ENCODE data around the gene CNNM1. TPM values are rescaled to one million over a fixed set of nuclear protein-coding genes. Genes with fewer than 3 reads are reported as not detected.

The CNNM1 gene
- total RNA-seq, 1 experiment from 2014 or later = not detected

DNA sequence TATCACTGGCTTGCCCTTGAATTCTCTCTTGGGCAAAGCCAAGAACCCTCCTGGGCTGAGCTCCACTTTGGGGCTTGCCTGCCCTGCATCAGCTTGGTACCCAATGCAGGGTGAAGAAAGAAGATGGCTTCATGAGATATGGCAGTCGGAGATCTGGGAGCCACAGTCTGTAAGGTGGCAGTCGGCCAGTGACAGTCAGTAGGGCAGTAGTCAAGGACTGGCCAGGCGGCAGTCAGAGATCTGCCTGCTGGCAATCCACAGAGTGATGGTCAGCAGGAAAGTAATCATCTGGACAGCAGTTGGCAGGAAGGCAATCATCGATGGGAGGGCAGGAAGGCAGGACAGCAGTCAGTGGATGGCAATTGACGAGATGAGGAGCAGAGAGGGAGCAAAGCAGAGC, 32.6 kb upstream of the CNNM1 start:
- POLR2A ChIA-PET (ENCODE audit: unreplicated experiment) = no interaction called here
- Histone ChIP-seq H3K4me1 (replicated peaks; ENCODE audit: insufficient read depth) (no peaks in the 10 kb centered on the region), H4K20me1 (ENCODE audit: insufficient read depth) (no peaks in the 10 kb centered on the region), H2AFZ (no peak overlapping the region), H3K27ac (no peak overlapping the region), H3K9me2 (ENCODE audit: insufficient read depth) (no peaks in the 10 kb centered on the region), H3K79me2 (ENCODE audit: low read depth) (no peaks in the 10 kb centered on the region), H3K4me3 (no peak overlapping the region), H3K27me3 (ENCODE audit: insufficient read depth, low read depth) (no peaks in the 10 kb centered on the region), H3K9me3 (ENCODE audit: insufficient read depth, low read depth) (no peaks in the 10 kb centered on the region), H3K36me3 (ENCODE audit: low read depth) (no peaks in the 10 kb centered on the region), H3K4me2 (no peak overlapping the region), H3F3A (ENCODE audit: insufficient read depth, low read depth) (no peaks in the 10 kb centered on the region)
- TF ChIP-seq CTCF (conservative IDR thresholded peaks at IDR 0.05) (no peak), EZH2 (IDR thresholded peaks at IDR 0.05; ENCODE audit: low read depth) (no peak)
- intact Hi-C loops (cut with micrococcal nuclease; ENCODE audit: unreplicated experiment) = no loop called here
- BruUV-seq (replicated peaks) = no TSS peak
- DNase-seq = no peak
- CTCF ChIA-PET = no interaction called here

GRCh38 chr10:99297033-99297432, 32.1 kb upstream of the CNNM1 start:
- H3K9me2 ChIP-seq (ENCODE audit: insufficient read depth) = no peaks in the 10 kb centered on the region
- intact Hi-C loops (cut with micrococcal nuclease; ENCODE audit: unreplicated experiment) = no loop called here
- no peaks in the 10 kb centered on the region for H3K4me1 ChIP-seq (replicated peaks; ENCODE audit: insufficient read depth)
- no peaks in the 10 kb centered on the region for H3K79me2 ChIP-seq (ENCODE audit: low read depth)
- H3K9me3 ChIP-seq (ENCODE audit: insufficient read depth, low read depth) = no peaks in the 10 kb centered on the region
- no peaks in the 10 kb centered on the region for H3K27me3 ChIP-seq (ENCODE audit: insufficient read depth, low read depth)
- no peak overlapping the region for H3K4me3 ChIP-seq
- no peaks in the 10 kb centered on the region for H3K36me3 ChIP-seq (ENCODE audit: low read depth)
- POLR2A ChIA-PET (ENCODE audit: unreplicated experiment) = no interaction called here
- no peaks in the 10 kb centered on the region for H3F3A ChIP-seq (ENCODE audit: insufficient read depth, low read depth)
- TF ChIP-seq CTCF (conservative IDR thresholded peaks at IDR 0.05) = no peak
- TF ChIP-seq EZH2 (IDR thresholded peaks at IDR 0.05; ENCODE audit: low read depth) = no peak
- no TSS peak for BruUV-seq (replicated peaks)
- DNase-seq = no peak
- H4K20me1 ChIP-seq (ENCODE audit: insufficient read depth) = no peaks in the 10 kb centered on the region
- no peak overlapping the region for H2AFZ ChIP-seq
- CTCF ChIA-PET = no interaction called here
- H3K4me2 ChIP-seq = no peak overlapping the region
- H3K27ac ChIP-seq = no peak overlapping the region

DNA sequence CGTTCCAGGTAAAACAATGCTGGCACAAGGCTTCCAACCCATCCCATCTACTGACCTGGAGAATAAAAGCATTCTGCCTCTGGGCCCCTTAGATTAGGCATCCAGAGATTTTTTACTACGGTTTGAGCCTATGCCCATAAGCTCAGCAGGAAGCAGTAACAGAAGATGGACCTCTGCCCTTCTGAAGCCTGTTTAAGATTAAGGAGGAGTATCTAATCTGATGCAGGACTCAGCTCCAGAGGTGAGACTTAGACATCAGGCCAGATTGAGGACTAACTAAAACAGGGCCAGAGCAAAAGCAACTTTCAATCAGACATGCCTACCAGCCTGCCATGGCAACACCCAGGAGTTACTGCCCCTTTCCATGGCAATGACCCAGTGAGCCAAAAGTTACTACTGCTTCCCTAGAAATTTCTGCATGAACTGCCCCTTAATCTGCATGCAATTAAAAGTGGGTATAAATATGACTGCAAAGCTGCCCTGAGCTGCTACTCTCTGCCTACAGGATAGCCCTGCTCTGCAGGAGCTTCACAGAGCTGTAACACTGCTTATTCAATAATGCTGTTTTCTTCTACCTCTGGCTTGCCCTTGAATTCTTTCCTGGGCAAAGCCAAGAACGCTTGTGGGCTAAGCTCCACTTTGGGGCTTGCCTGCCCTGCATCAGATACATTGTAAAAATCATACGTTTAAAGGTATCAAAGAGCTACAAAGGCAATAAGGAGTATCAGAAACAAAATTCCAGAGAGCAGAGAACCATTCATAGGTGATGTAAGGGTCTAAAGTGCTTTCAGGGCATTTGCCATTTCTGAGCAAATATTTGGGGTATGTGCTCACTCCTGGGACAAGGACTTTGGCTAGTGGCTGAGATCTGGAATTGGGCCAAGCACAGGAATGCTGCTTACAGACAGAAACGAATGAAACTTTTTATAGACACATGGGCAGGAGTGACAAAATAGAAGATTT, 25.0 kb upstream of the CNNM1 start:
- no peak overlapping the region for H2AFZ ChIP-seq
- no peaks in the 10 kb centered on the region for H3K9me2 ChIP-seq (ENCODE audit: insufficient read depth)
- no peaks in the 10 kb centered on the region for H3K4me1 ChIP-seq (replicated peaks; ENCODE audit: insufficient read depth)
- no peaks in the 10 kb centered on the region for H3K9me3 ChIP-seq (ENCODE audit: insufficient read depth, low read depth)
- H3F3A ChIP-seq (ENCODE audit: insufficient read depth, low read depth) = no peaks in the 10 kb centered on the region
- ChIA-PET POLR2A (ENCODE audit: unreplicated experiment) (no interaction called here), CTCF (no interaction called here)
- no peak for DNase-seq
- TF ChIP-seq CTCF (conservative IDR thresholded peaks at IDR 0.05) = no peak
- TF ChIP-seq EZH2 (IDR thresholded peaks at IDR 0.05; ENCODE audit: low read depth) = no peak
- intact Hi-C loops (cut with micrococcal nuclease; ENCODE audit: unreplicated experiment) = no loop called here
- no peak overlapping the region for H3K27ac ChIP-seq
- H3K4me2 ChIP-seq = no peak overlapping the region
- no peaks in the 10 kb centered on the region for H3K36me3 ChIP-seq (ENCODE audit: low read depth)
- BruUV-seq (replicated peaks) = no TSS peak
- no peaks in the 10 kb centered on the region for H3K79me2 ChIP-seq (ENCODE audit: low read depth)
- H3K4me3 ChIP-seq = no peak overlapping the region
- H3K27me3 ChIP-seq (ENCODE audit: insufficient read depth, low read depth) = peaks cover 8% of the 10 kb centered on the region; the same call in 1 of the 2 replicates
- H4K20me1 ChIP-seq (ENCODE audit: insufficient read depth) = no peaks in the 10 kb centered on the region
